K562 (cell line): ENCODE results near the gene IRGQ. TPM values are rescaled to one million over a fixed set of nuclear protein-coding genes. Genes with fewer than 3 reads are reported as not detected.

Experiments
- CBFB ChIP-seq: sonication (generic); formaldehyde crosslinking; IDR thresholded peaks from 2 replicates; pipeline ENCODE4 v1.4.0; 2020; ENCODE audit warnings: mild to moderate bottlenecking, missing genetic modification reagents
- CSDE1 ChIP-seq, 2 experiments: fragments of 450-650 bp; IDR thresholded peaks; 2 replicates each; pipeline ENCODE4 v1.6.1; 2016; ENCODE audit warnings: mild to moderate bottlenecking in 1 of 2
- CXXC5 ChIP-seq: fragments of 250-450 bp; sonication (Bioruptor Pico); IDR thresholded peaks from 2 replicates; pipeline ENCODE4 v1.8.0; 2022; ENCODE audit warnings: inconsistent platforms, mild to moderate bottlenecking, moderate library complexity
- DDX20 ChIP-seq: fragments of 450-650 bp; IDR thresholded peaks from 2 replicates; pipeline ENCODE4 v1.6.1; 2016; ENCODE audit warnings: missing genetic modification characterization, low read depth, mild to moderate bottlenecking, missing compliant biosample characterization, moderate library complexity
- FOXA3 ChIP-seq, 2 experiments: fragments of 450-650 bp in 1 of 2; sonication (generic) in 1 of 2; formaldehyde crosslinking; IDR thresholded peaks in 1 of 2; conservative IDR thresholded peaks in 1 of 2; 2 replicates each; pipeline versions ENCODE4 v1.4.0 to v1.8.0; 2020 to 2022; ENCODE audit warnings: mild to moderate bottlenecking in 2 of 2, missing genetic modification reagents in 1 of 2
- HDAC1 ChIP-seq, 2 experiments: fragments of 450-650 bp; IDR thresholded peaks; 2 replicates each; pipeline ENCODE4 v1.6.1; 2016 to 2017; ENCODE audit warnings: inconsistent platforms in 1 of 2, mild to moderate bottlenecking in 1 of 2, moderate library complexity in 1 of 2
- HDAC6 ChIP-seq: IDR thresholded peaks from 2 replicates; pipeline ENCODE4 v1.6.1; 2012; ENCODE audit warnings: low read depth, mild to moderate bottlenecking, control low read depth, inconsistent platforms, low read length, moderate library complexity
- JUN ChIP-seq, 2 experiments: sonication (generic) in 1 of 2; formaldehyde crosslinking in 1 of 2; IDR thresholded peaks; 2 replicates each; pipeline versions ENCODE4 v1.6.1 to v1.8.0; 2012 to 2022; ENCODE audit warnings: borderline replicate concordance in 2 of 2, mild to moderate bottlenecking in 2 of 2, improper control_type of control experiment in 1 of 2, low read depth in 1 of 2, low read length in 1 of 2, missing genetic modification reagents in 1 of 2
- KLF10 ChIP-seq: fragments of 250-450 bp; sonication (Bioruptor Pico); IDR thresholded peaks from 2 replicates; pipeline ENCODE4 v1.6.1; 2021; ENCODE audit warnings: matching md5 sums
- MBD2 ChIP-seq: sonication (generic); IDR thresholded peaks from 2 replicates; pipeline ENCODE4 v1.6.1; 2016; ENCODE audit warnings: low read depth, borderline replicate concordance
- MCM3 ChIP-seq: fragments of 450-650 bp; IDR thresholded peaks from 2 replicates; pipeline ENCODE4 v1.6.1; 2016
- MTF1 ChIP-seq: fragments of 250-450 bp; sonication (Bioruptor Pico); IDR thresholded peaks from 2 replicates; pipeline ENCODE4 v1.9.0; 2021; ENCODE audit warnings: moderate library complexity, mild to moderate bottlenecking, inconsistent platforms, borderline replicate concordance
- PCBP2 ChIP-seq: fragments of 200-400 bp; formaldehyde crosslinking; IDR thresholded peaks from 2 replicates; pipeline ENCODE4 v1.6.1; 2018; ENCODE audit warnings: low read length, low read depth, mild to moderate bottlenecking, moderate library complexity; ENCODE audit not compliant: poor library complexity, severe bottlenecking
- PHF8 ChIP-seq: fragments of 200-600 bp; sonication (generic); IDR thresholded peaks from 2 replicates; pipeline ENCODE4 v1.6.1; 2012; ENCODE audit warnings: mixed run types, mild to moderate bottlenecking, inconsistent platforms, low read length, moderate library complexity, borderline replicate concordance
- POLR2AphosphoS2 ChIP-seq: IDR thresholded peaks from 2 replicates; pipeline ENCODE4 v1.6.1; 2012; ENCODE audit warnings: low read length, improper control_type of control experiment
- RFX5 ChIP-seq: IDR thresholded peaks from 2 replicates; pipeline ENCODE4 v1.6.1; 2011; ENCODE audit warnings: low read depth, mild to moderate bottlenecking, improper control_type of control experiment, low read length
- RFX7 ChIP-seq: fragments of 250-450 bp; sonication (Bioruptor Pico); IDR thresholded peaks from 2 replicates; pipeline ENCODE4 v1.5.1; 2021; ENCODE audit warnings: mild to moderate bottlenecking
- SMAD1 ChIP-seq: fragments of 150-350 bp; IDR thresholded peaks from 2 replicates; pipeline ENCODE4 v1.6.1; 2014; ENCODE audit warnings: low read length, low read depth; ENCODE audit not compliant: partially characterized antibody
- ZNF184 ChIP-seq: sonication (generic); formaldehyde crosslinking; IDR thresholded peaks from 2 replicates; pipeline ENCODE4 v1.5.0; 2020; ENCODE audit warnings: missing genetic modification reagents
- ZNF589 ChIP-seq: fragments of 200-800 bp; sonication (Bioruptor generic); IDR thresholded peaks from 2 replicates; pipeline ENCODE4 v1.6.1; 2016; ENCODE audit warnings: low read depth, missing genetic modification characterization, missing compliant biosample characterization
- polyA plus RNA-seq, 8 experiments: library from polyadenylated mRNA; depleted of rRNA in 4 of 8; stranded (reverse) in 5 of 8; unstranded in 3 of 8; fragments of >200 nt; fragmentation: Nextera tagmentation in 2 of 8; fragmentation: Illumina TruSeq in 1 of 8; extraction: Ambion mirVana in 2 of 8; extraction: Trizol in 1 of 8; gene quantifications; 2 replicates each; pipeline versions ENCODE4 v1.2.1 to v1.2.3, GENCODE V29; 2011 to 2014; ENCODE audit warnings: inconsistent platforms in 1 of 8, missing spikeins in 1 of 8
- total RNA-seq, 7 experiments: library from RNA; depleted of rRNA in 6 of 7; stranded (reverse); fragments of >200 nt in 6 of 7; fragmentation: Illumina TruSeq in 2 of 7; extraction: Trizol in 2 of 7; gene quantifications; 2 replicates each; pipeline versions ENCODE4 v1.2.1 to v1.2.3, GENCODE V29; 2011 to 2021; ENCODE audit warnings: low replicate concordance in 1 of 7
- TF ChIP-seq, protein P1 (sequence below): sonication (generic); formaldehyde crosslinking; IDR thresholded peaks from 2 replicates; pipeline ENCODE4 v1.9.0; 2022; ENCODE audit warnings: mild to moderate bottlenecking, missing genetic modification reagents
- TF ChIP-seq, protein P2 (sequence below): fragments of 450-650 bp; IDR thresholded peaks from 2 replicates; pipeline ENCODE4 v1.6.1; 2017; ENCODE audit warnings: mild to moderate bottlenecking, moderate library complexity
- TF ChIP-seq, protein P3 (sequence below): fragments of 450-650 bp; formaldehyde crosslinking; IDR thresholded peaks from 2 replicates; pipeline ENCODE4 v1.4.0; 2022; ENCODE audit warnings: mild to moderate bottlenecking, moderate library complexity
- TF ChIP-seq, protein P4 (sequence below): sonication (generic); formaldehyde crosslinking; IDR thresholded peaks from 2 replicates; pipeline ENCODE4 v1.8.0; 2023; ENCODE audit warnings: mild to moderate bottlenecking, missing genetic modification reagents

The IRGQ gene
- total and polyA plus RNA-seq, 9 of the 15 experiments (the other 6 are each of a cell fraction or from before 2014, with no cell fraction given), result 3.5 to 19.2 (median 7.9) TPM

DNA sequence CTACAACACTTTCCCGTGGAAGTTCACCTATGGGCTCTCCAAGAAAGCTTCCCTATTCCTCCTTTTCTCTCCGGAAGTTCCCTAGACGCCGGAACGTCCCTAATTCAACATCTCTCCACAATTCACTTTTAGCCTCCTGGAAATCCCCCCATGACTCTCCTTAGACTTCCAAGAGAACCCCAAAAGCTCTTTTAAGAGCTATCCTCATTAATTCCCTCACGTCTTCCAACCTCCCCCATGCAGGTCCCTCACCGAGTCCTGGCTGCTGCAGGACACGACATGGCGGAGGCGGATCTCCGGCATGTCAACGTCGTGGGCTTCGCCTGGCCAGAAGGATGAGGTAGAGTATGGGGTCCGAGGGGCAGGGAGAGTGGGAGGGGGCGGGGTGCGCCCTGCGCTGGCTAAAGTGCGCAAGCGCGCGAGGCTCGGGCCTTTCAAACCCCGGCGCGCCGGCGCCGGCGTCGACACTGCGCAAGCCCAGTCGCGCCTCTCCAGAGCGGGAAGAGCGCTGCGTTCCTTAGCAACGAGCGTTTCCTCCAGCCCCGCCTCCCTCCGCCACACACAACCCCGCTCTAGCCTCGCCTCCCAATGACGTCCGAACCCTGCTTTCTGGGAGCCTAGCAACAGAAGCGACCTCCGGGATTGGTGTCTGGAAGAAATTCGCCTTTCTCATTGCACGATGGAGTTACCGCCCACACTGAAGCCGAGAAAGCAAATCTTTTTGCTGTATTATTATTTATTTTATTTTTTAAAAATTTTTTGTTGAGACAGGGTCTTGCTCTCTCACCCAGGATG lies 20.6 kb downstream of the IRGQ start, which contains the start of the genes PINLYP and XRCC1 (continued):
- TF ChIP-seq, protein P1, sequence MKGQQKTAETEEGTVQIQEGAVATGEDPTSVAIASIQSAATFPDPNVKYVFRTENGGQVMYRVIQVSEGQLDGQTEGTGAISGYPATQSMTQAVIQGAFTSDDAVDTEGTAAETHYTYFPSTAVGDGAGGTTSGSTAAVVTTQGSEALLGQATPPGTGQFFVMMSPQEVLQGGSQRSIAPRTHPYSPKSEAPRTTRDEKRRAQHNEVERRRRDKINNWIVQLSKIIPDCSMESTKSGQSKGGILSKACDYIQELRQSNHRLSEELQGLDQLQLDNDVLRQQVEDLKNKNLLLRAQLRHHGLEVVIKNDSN (CRISPR knock-in tag), result no peak
- TF ChIP-seq MBD2, result no peak; the same call in 1 of the 2 replicates
- TF ChIP-seq FOXA3 (CRISPR knock-in tag; conservative IDR thresholded peaks at IDR 0.05 in 1 of 2, IDR thresholded peaks at IDR 0.05 in 1 of 2), result peak in 1 of 2 experiments; percentile 3; a peak in 1 of 4 replicates
- TF ChIP-seq POLR2AphosphoS2, result no peak
- TF ChIP-seq MTF1 (CRISPR knock-in tag), result no peak
- TF ChIP-seq CXXC5 (CRISPR knock-in tag), result peak; percentile 48; the same call in 1 of the 2 replicates
- TF ChIP-seq JUN (IDR thresholded peaks at IDR 0.05; ENCODE audit: borderline replicate concordance, low read depth, low read length), result no peak
- no peak for TF ChIP-seq JUN (CRISPR knock-in tag; IDR thresholded peaks at IDR 0.05; ENCODE audit: borderline replicate concordance)
- TF ChIP-seq CBFB, result no peak
- peak; percentile 93 for TF ChIP-seq RFX5
- no peak for TF ChIP-seq MCM3
- peak; percentile 87 for TF ChIP-seq PHF8
- no peak for TF ChIP-seq ZNF184 (CRISPR knock-in tag)
- no peak for TF ChIP-seq HDAC6
- no peak for TF ChIP-seq KLF10 (CRISPR knock-in tag)
- TF ChIP-seq PCBP2, result no peak
- TF ChIP-seq HDAC1 (IDR thresholded peaks at IDR 0.05), result peak in 1 of 2 experiments; percentile 90; a peak in 2 of 4 replicates
- TF ChIP-seq, protein P2, sequence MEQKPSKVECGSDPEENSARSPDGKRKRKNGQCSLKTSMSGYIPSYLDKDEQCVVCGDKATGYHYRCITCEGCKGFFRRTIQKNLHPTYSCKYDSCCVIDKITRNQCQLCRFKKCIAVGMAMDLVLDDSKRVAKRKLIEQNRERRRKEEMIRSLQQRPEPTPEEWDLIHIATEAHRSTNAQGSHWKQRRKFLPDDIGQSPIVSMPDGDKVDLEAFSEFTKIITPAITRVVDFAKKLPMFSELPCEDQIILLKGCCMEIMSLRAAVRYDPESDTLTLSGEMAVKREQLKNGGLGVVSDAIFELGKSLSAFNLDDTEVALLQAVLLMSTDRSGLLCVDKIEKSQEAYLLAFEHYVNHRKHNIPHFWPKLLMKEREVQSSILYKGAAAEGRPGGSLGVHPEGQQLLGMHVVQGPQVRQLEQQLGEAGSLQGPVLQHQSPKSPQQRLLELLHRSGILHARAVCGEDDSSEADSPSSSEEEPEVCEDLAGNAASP, result no peak
- no peak for TF ChIP-seq SMAD1
- no peak for TF ChIP-seq RFX7 (CRISPR knock-in tag)
- peak in 1 of 2 experiments; percentile 68; a peak in 2 of 4 replicates for TF ChIP-seq CSDE1 (IDR thresholded peaks at IDR 0.05)
- no peak for TF ChIP-seq DDX20 (tag)
- TF ChIP-seq, protein P3, sequence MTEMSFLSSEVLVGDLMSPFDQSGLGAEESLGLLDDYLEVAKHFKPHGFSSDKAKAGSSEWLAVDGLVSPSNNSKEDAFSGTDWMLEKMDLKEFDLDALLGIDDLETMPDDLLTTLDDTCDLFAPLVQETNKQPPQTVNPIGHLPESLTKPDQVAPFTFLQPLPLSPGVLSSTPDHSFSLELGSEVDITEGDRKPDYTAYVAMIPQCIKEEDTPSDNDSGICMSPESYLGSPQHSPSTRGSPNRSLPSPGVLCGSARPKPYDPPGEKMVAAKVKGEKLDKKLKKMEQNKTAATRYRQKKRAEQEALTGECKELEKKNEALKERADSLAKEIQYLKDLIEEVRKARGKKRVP (CRISPR knock-in tag), result no peak
- no peak for TF ChIP-seq ZNF589
- TF ChIP-seq, protein P4, sequence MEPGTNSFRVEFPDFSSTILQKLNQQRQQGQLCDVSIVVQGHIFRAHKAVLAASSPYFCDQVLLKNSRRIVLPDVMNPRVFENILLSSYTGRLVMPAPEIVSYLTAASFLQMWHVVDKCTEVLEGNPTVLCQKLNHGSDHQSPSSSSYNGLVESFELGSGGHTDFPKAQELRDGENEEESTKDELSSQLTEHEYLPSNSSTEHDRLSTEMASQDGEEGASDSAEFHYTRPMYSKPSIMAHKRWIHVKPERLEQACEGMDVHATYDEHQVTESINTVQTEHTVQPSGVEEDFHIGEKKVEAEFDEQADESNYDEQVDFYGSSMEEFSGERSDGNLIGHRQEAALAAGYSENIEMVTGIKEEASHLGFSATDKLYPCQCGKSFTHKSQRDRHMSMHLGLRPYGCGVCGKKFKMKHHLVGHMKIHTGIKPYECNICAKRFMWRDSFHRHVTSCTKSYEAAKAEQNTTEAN (CRISPR knock-in tag), result no peak
